K562 (cell line): ENCODE data around the gene CYTH1. TPM values are rescaled to one million over a fixed set of nuclear protein-coding genes. Genes with fewer than 3 reads are reported as not detected.

ENCODE experiments used
- ATAC-seq: fragments of 200-7000 bp; cut with Tn5 transposase; 3 replicates; pipeline ENCODE4 v1.9.1; 2020; ENCODE audit warnings: moderate library complexity
- BruUV-seq: library from RNA; stranded (reverse); fragments of 400-500 nt; replicated peaks from 2 replicates; lab custom pipeline; 2021; lab: Mats Ljungman, UMichigan
- CTCF ChIA-PET: fragments of 300-600 bp; formaldehyde crosslinking; extraction: SDS; loops from one replicate; lab custom pipeline; 2021; ENCODE audit warnings: low intra/inter-chr PET ratio; lab: Yijun Ruan, JAX
- POLR2A ChIA-PET: fragments of 300-600, 350-650 bp; sonication (Branson Sonifier 250); formaldehyde crosslinking; extraction: SDS; loops from one replicate; lab custom pipeline; 2021; ENCODE audit warnings: antibody characterized with exemption, inconsistent platforms; lab: Yijun Ruan, JAX
- DNase-seq, 4 experiments: peaks; one replicate each; pipeline versions ENCODE4 v3.0.0 to v3.0.0-alpha.2; 2011 to 2018; ENCODE audit warnings: low spot score in 3 of 4, mixed read lengths in 3 of 4; ENCODE audit errors: extremely low read depth in 1 of 4
- FAIRE-seq: peaks from 2 replicates; lab custom pipeline; 2011; peaks lifted over from hg19 to GRCh38; lab: Jason Lieb, UNC
- H2AFZ ChIP-seq: 2 replicates; pipeline ENCODE4 v1.6.0; 2011; ENCODE audit warnings: low read depth, low read length, control low read depth, inconsistent platforms
- H3K27ac ChIP-seq: fragments of 200-600 bp; 3 replicates; pipeline ENCODE4 v1.8.0; 2011; ENCODE audit warnings: low read depth, mild to moderate bottlenecking, control low read depth, inconsistent platforms, low read length, moderate library complexity, mixed read lengths; ENCODE audit errors: extremely low read depth
- H3K27me3 ChIP-seq, 2 experiments: fragments of 300-600 bp in 1 of 2; 2 replicates in 1 of 2; 3 replicates in 1 of 2; pipeline versions ENCODE4 v1.6.0 to v1.8.0; 2011; ENCODE audit warnings: inconsistent platforms in 2 of 2, low read length in 2 of 2, mild to moderate bottlenecking in 1 of 2, mixed read lengths in 1 of 2, moderate library complexity in 1 of 2; ENCODE audit not compliant: control insufficient read depth in 2 of 2, insufficient read depth in 2 of 2
- H3K36me3 ChIP-seq: fragments of 300-600 bp; 3 replicates; pipeline ENCODE4 v1.8.0; 2011; ENCODE audit warnings: mild to moderate bottlenecking, low read length, inconsistent platforms; ENCODE audit not compliant: control insufficient read depth, insufficient read depth
- H3K4me1 ChIP-seq, 2 experiments: fragments of 200-600 bp in 1 of 2; replicated peaks in 1 of 2; 2 replicates in 1 of 2; 3 replicates in 1 of 2; pipeline versions ENCODE4 v1.5.1 to v1.8.0; 2011; ENCODE audit warnings: inconsistent platforms in 2 of 2, low read length in 2 of 2, mild to moderate bottlenecking in 1 of 2, mixed read lengths in 1 of 2, moderate library complexity in 1 of 2; ENCODE audit not compliant: control insufficient read depth in 2 of 2, insufficient read depth in 2 of 2
- H3K4me2 ChIP-seq: 2 replicates; pipeline ENCODE4 v1.6.1; 2011; ENCODE audit warnings: low read length, control low read depth, inconsistent platforms, mixed read lengths; ENCODE audit not compliant: insufficient read depth
- H3K4me3 ChIP-seq: fragments of 200-600 bp; sonication (generic), shearing (Covaris generic); 2 replicates; pipeline ENCODE4 v1.5.1; 2016; ENCODE audit warnings: control low read depth, inconsistent platforms
- H3K79me2 ChIP-seq: fragments of 200-600 bp; 3 replicates; pipeline ENCODE4 v1.8.0; 2011; ENCODE audit warnings: low read length, inconsistent platforms; ENCODE audit not compliant: control insufficient read depth, insufficient read depth
- H3K9ac ChIP-seq, 2 experiments: 2 replicates each; pipeline versions ENCODE4 v1.6.0 to v1.6.1; 2011; ENCODE audit warnings: low read depth in 2 of 2, low read length in 2 of 2, control low read depth in 1 of 2, inconsistent platforms in 1 of 2, mild to moderate bottlenecking in 1 of 2, mixed read lengths in 1 of 2; ENCODE audit not compliant: insufficient read depth in 1 of 2
- H3K9me1 ChIP-seq: one replicate; pipeline ENCODE4 v1.6.0; 2011; ENCODE audit warnings: inconsistent platforms, mild to moderate bottlenecking, low read length, moderate library complexity; ENCODE audit not compliant: control insufficient read depth, insufficient read depth
- H3K9me3 ChIP-seq: replicated peaks from 2 replicates; pipeline ENCODE4 v1.5.1; 2011; ENCODE audit warnings: low read depth, low read length, inconsistent platforms; ENCODE audit not compliant: control insufficient read depth, insufficient read depth
- H4K20me1 ChIP-seq: replicated peaks from 2 replicates; pipeline ENCODE4 v1.6.1; 2011; ENCODE audit warnings: low read length, inconsistent platforms, mixed read lengths; ENCODE audit not compliant: control insufficient read depth, insufficient read depth
- DIDO1 ChIP-seq: fragments of 450-650 bp; IDR thresholded peaks from 2 replicates; pipeline ENCODE4 v1.6.1; 2016; ENCODE audit warnings: low read depth, missing biosample characterization, missing genetic modification characterization
- EZH2 ChIP-seq: IDR thresholded peaks from 2 replicates; pipeline ENCODE4 v1.6.1; 2012; ENCODE audit warnings: low read depth, mild to moderate bottlenecking, inconsistent platforms, low read length, borderline replicate concordance
- FOXA3 ChIP-seq, 2 experiments: fragments of 450-650 bp in 1 of 2; sonication (generic) in 1 of 2; formaldehyde crosslinking; IDR thresholded peaks in 1 of 2; conservative IDR thresholded peaks in 1 of 2; 2 replicates each; pipeline versions ENCODE4 v1.4.0 to v1.8.0; 2020 to 2022; ENCODE audit warnings: mild to moderate bottlenecking in 2 of 2, missing genetic modification reagents in 1 of 2
- HDAC3 ChIP-seq: fragments of 450-650 bp; IDR thresholded peaks from 2 replicates; pipeline ENCODE4 v1.6.1; 2018; ENCODE audit warnings: borderline replicate concordance, mild to moderate bottlenecking, moderate library complexity; ENCODE audit not compliant: partially characterized antibody
- ILK ChIP-seq: fragments of 450-650 bp; IDR thresholded peaks from 2 replicates; pipeline ENCODE4 v1.6.1; 2016; ENCODE audit warnings: missing genetic modification characterization, low read depth, mild to moderate bottlenecking, missing compliant biosample characterization, moderate library complexity, borderline replicate concordance
- THAP7 ChIP-seq: fragments of 250-450 bp; sonication (Bioruptor Pico); IDR thresholded peaks from 2 replicates; pipeline ENCODE4 v1.5.0; 2021
- XRCC5 ChIP-seq: fragments of 200-400 bp; formaldehyde crosslinking; IDR thresholded peaks from 2 replicates; pipeline ENCODE4 v1.6.1; 2017; ENCODE audit warnings: low read depth, mild to moderate bottlenecking, low read length
- ZBTB2 ChIP-seq: fragments of 450-650 bp; IDR thresholded peaks from 2 replicates; pipeline ENCODE4 v1.6.1; 2016; ENCODE audit warnings: antibody characterized with exemption
- ZBTB26 ChIP-seq: fragments of 450-650 bp; formaldehyde crosslinking; IDR thresholded peaks from 2 replicates; pipeline ENCODE4 v1.4.0; 2022; ENCODE audit warnings: missing genetic modification characterization
- ZC3H4 ChIP-seq: sonication (generic); formaldehyde crosslinking; IDR thresholded peaks from 2 replicates; pipeline ENCODE4 v1.9.0; 2021; ENCODE audit warnings: missing genetic modification reagents, borderline replicate concordance
- ZNF589 ChIP-seq: fragments of 200-800 bp; sonication (Bioruptor generic); IDR thresholded peaks from 2 replicates; pipeline ENCODE4 v1.6.1; 2016; ENCODE audit warnings: low read depth, missing genetic modification characterization, missing compliant biosample characterization
- WGBS: fragments of 100-300 bp; shearing (Covaris generic); methylation state at CpG from one replicate; pipeline ENCODE4 v1.1.6; 2016; ENCODE audit warnings: low coverage, mixed read lengths; ENCODE audit not compliant: insufficient coverage; ENCODE audit errors: missing lambda C conversion rate; 5-methylcytosine and 5-hydroxymethylcytosine counted together
- in situ Hi-C: fragments of 300-500 bp; cut with MboI; formaldehyde crosslinking; loops from 4 replicates; pipeline ENCODE4 v1.15.0; 2018; ENCODE audit warnings: inconsistent platforms, mixed read lengths
- intact Hi-C: fragments of 100-400 bp; cut with micrococcal nuclease; formaldehyde crosslinking; loops from 2 replicates; pipeline ENCODE4 v1.14.2; 2022
- polyA plus RNA-seq, 8 experiments: library from polyadenylated mRNA; depleted of rRNA in 4 of 8; stranded (reverse) in 5 of 8; unstranded in 3 of 8; fragments of >200 nt; fragmentation: Nextera tagmentation in 2 of 8; fragmentation: Illumina TruSeq in 1 of 8; extraction: Ambion mirVana in 2 of 8; extraction: Trizol in 1 of 8; gene quantifications; 2 replicates each; pipeline versions ENCODE4 v1.2.1 to v1.2.3, GENCODE V29; 2011 to 2014; ENCODE audit warnings: inconsistent platforms in 1 of 8, missing spikeins in 1 of 8
- total RNA-seq, 7 experiments: library from RNA; depleted of rRNA in 6 of 7; stranded (reverse); fragments of >200 nt in 6 of 7; fragmentation: Illumina TruSeq in 2 of 7; extraction: Trizol in 2 of 7; gene quantifications; 2 replicates each; pipeline versions ENCODE4 v1.2.1 to v1.2.3, GENCODE V29; 2011 to 2021; ENCODE audit warnings: low replicate concordance in 1 of 7

Gene CYTH1
- total and polyA plus RNA-seq, 9 of the 15 experiments (the other 6 are each of a cell fraction or from before 2014, with no cell fraction given), result 0.52 to 27.7 (median 16.8) TPM

- Histone ChIP-seq H3K4me2 (no peak overlapping the region), H3K9me3 (0 out of 2 replicates have a peak, but pooled peaks cover 3% of the 10 kb centered on the region), H3K27me3 (peaks cover 28 to 69% of the 10 kb centered on the region in 2 experiments), H3K9me1 (no peaks in the 10 kb centered on the region), H3K36me3 (no peaks in the 10 kb centered on the region), H4K20me1 (peaks cover 12% of the 10 kb centered on the region; the same call in 1 of the 2 replicates), H2AFZ (no peak overlapping the region), H3K4me3 (no peak overlapping the region), H3K27ac (no peak overlapping the region), H3K9ac (no peak overlapping the region), H3K4me1 (no peaks in the 10 kb centered on the region), H3K79me2 (no peaks in the 10 kb centered on the region)
- ChIA-PET POLR2A (interaction anchor here (0.6 to 1.9 kb wide), 2 partner anchors 15 to 1217 kb away, joined by 3 to 4 read pairs; no protein-coding TSS in a partner anchor), CTCF (no interaction called here)
- no TSS peak for BruUV-seq
- ATAC-seq, result no peak
- DNase-seq, result no peak
- 51% methylated on average over 6 of the region's 6 CpGs for WGBS
- no peak for TF ChIP-seq ZNF589 (CRISPR knock-in tag)
- no peak for TF ChIP-seq XRCC5
- TF ChIP-seq THAP7, result no peak
- no peak for TF ChIP-seq DIDO1 (tag)
- TF ChIP-seq EZH2, result no peak
- TF ChIP-seq HDAC3, result no peak
- no peak for TF ChIP-seq ZBTB26 (CRISPR knock-in tag)
- no peak for TF ChIP-seq FOXA3 (CRISPR knock-in tag; conservative IDR thresholded peaks at IDR 0.05 in 1 of 2, IDR thresholded peaks at IDR 0.05 in 1 of 2)
- no peak for TF ChIP-seq ILK
- no peak for TF ChIP-seq ZBTB2
- TF ChIP-seq ZC3H4 (CRISPR knock-in tag), result no peak
- intact Hi-C loops, result no loop called here
- FAIRE-seq, result no peak
- in situ Hi-C loops, result no loop called here
Observed at GRCh38 chr17:78641243-78641642, 140.8 kb downstream of the CYTH1 start.
